DMS114 treated with DMSO at 0.1 percent for 48 hours (cell line): ENCODE measurements around the gene POLR2L.
A peak's percentile ranks its signal among the peaks of the same experiment; 100 is the strongest.

Source experiments
- DNase-seq: peaks from one replicate; lab custom pipeline; 2025; ENCODE audit not compliant: unreplicated experiment; lab: John Stamatoyannopoulos, UW

Gene POLR2L

GRCh38 chr11:869399-870126 is 27.2 kb upstream of the POLR2L start:
- no peak for DNase-seq

GRCh38 chr11:868802-869201 is 26.5 kb upstream of the POLR2L start:
- no peak for DNase-seq

GRCh38 chr11:868394-868793 is 26.1 kb upstream of the POLR2L start:
- no peak for DNase-seq

- no peak for DNase-seq
These were observed 25.6 kb upstream of the POLR2L start for GRCh38 chr11:867856-868358.

- DNase-seq: no peak
These were observed 24.2 kb upstream of the POLR2L start for GRCh38 chr11:866481-866880.

GRCh38 chr11:865462-866430 is 23.4 kb upstream of the POLR2L start:
- no peak for DNase-seq

GRCh38 chr11:864898-865297 is 22.6 kb upstream of the POLR2L start:
- no peak for DNase-seq

GRCh38 chr11:863910-864827 is 21.8 kb upstream of the POLR2L start:
- DNase-seq: no peak

GRCh38 chr11:863023-863909 is 20.9 kb upstream of the POLR2L start:
- DNase-seq: no peak

- DNase-seq: no peak
These were observed 20.3 kb upstream of the POLR2L start for GRCh38 chr11:862696-863022.

- no peak for DNase-seq
These were observed 19.8 kb upstream of the POLR2L start for GRCh38 chr11:862081-862661.

GRCh38 chr11:861105-861479 is 18.8 kb upstream of the POLR2L start:
- DNase-seq: no peak

- no peak for DNase-seq
These were observed 18.1 kb upstream of the POLR2L start for GRCh38 chr11:860234-861104.

GRCh38 chr11:859394-860131 is 17.2 kb upstream of the POLR2L start:
- peak; percentile 24 for DNase-seq

GRCh38 chr11:858762-859339 is 16.5 kb upstream of the POLR2L start:
- no peak for DNase-seq

- no peak for DNase-seq
These were observed 15.9 kb upstream of the POLR2L start for GRCh38 chr11:858053-858761.

- no peak for DNase-seq
These were observed 14.1 kb upstream of the POLR2L start for GRCh38 chr11:856397-856796.
